Measurements from ENCODE around the gene HS3ST6. TPM values are rescaled to one million over a fixed set of nuclear protein-coding genes. Genes with fewer than 3 reads are reported as not detected.

HS3ST6 gene
- total and polyA plus RNA-seq, 9 of the 15 experiments (the other 6 are each of a cell fraction or from before 2014, with no cell fraction given): not detected

- TF ChIP-seq BHLHE40 (IDR thresholded peaks at IDR 0.05; ENCODE audit: low read length): no peak
- TF ChIP-seq FOSL1 (tag; conservative IDR thresholded peaks at IDR 0.05): no peak
- TF ChIP-seq, protein P1, sequence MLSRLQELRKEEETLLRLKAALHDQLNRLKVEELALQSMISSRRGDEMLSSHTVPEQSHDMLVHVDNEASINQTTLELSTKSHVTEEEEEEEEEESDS (CRISPR knock-in tag; IDR thresholded peaks at IDR 0.05): no peak
- no peak for TF ChIP-seq ZNF644 (tag; IDR thresholded peaks at IDR 0.05; ENCODE audit: low read depth)
- peak; percentile 29; the same call in 1 of the 2 replicates for TF ChIP-seq ARID4B (CRISPR knock-in tag; IDR thresholded peaks at IDR 0.05)
- no peak for TF ChIP-seq BACH1 (tag; IDR thresholded peaks at IDR 0.05)
- TF ChIP-seq SMARCA4 (IDR thresholded peaks at IDR 0.05): peak; percentile 54
- TF ChIP-seq ILK (tag; IDR thresholded peaks at IDR 0.05; ENCODE audit: borderline replicate concordance, low read depth): no peak
- TF ChIP-seq GMEB1 (CRISPR knock-in tag; IDR thresholded peaks at IDR 0.05): 0 out of 2 replicates have a peak, but pooled peaks have one; percentile 31
- TF ChIP-seq ZBTB40 (IDR thresholded peaks at IDR 0.05): peak; percentile 55; the same call in 1 of the 2 replicates
- no peak for TF ChIP-seq ZBTB40 (CRISPR knock-in tag; IDR thresholded peaks at IDR 0.05)
- peak; percentile 84 for TF ChIP-seq POLR2A (conservative IDR thresholded peaks at IDR 0.05)
- peak; percentile 66 for TF ChIP-seq TBP (optimal IDR thresholded peaks at IDR 0.05; ENCODE audit: low read depth, low read length)
Measured at GRCh38 chr16:1871974-1872635, 46.1 kb downstream of the HS3ST6 start, which contains the start of gene MEIOB (continued).
